H1 (cell line): ENCODE measurements around the gene CAB39L. TPM values are rescaled to one million over a fixed set of nuclear protein-coding genes. Genes with fewer than 3 reads are reported as not detected.

ENCODE experiments used
- ASH2L ChIP-seq: fragments of 200-600, 300-600 bp; sonication (generic); IDR thresholded peaks from one replicate; pipeline ENCODE4 v1.7.1; 2017; ENCODE audit warnings: low read length
- CEBPB ChIP-seq: IDR thresholded peaks from 2 replicates; pipeline ENCODE4 v1.6.1; 2012; ENCODE audit warnings: low read depth, low read length
- CHD1 ChIP-seq: IDR thresholded peaks from 2 replicates; pipeline ENCODE4 v1.6.1; 2012; ENCODE audit warnings: low read depth, low read length, improper control_type of control experiment
- CREB1 ChIP-seq: IDR thresholded peaks from 2 replicates; pipeline ENCODE4 v1.6.1; 2012; ENCODE audit warnings: inconsistent platforms
- GTF2F1 ChIP-seq: IDR thresholded peaks from 2 replicates; pipeline ENCODE4 v1.6.1; 2012; ENCODE audit warnings: low read depth, low read length, improper control_type of control experiment, borderline replicate concordance
- HDAC2 ChIP-seq, 2 experiments: fragments of 300-600 bp in 1 of 2; sonication (generic) in 1 of 2; IDR thresholded peaks; 2 replicates each; pipeline ENCODE4 v1.6.1; 2011 to 2012; ENCODE audit warnings: low read depth in 2 of 2, low read length in 2 of 2, mild to moderate bottlenecking in 2 of 2, moderate library complexity in 2 of 2, borderline replicate concordance in 1 of 2, inconsistent platforms in 1 of 2
- POU5F1 ChIP-seq: IDR thresholded peaks from 2 replicates; pipeline ENCODE4 v1.6.1; 2011; ENCODE audit warnings: low read depth, mild to moderate bottlenecking, low read length, moderate library complexity
- SAP30 ChIP-seq: fragments of 300-600 bp; sonication (generic); IDR thresholded peaks from 2 replicates; pipeline ENCODE4 v1.7.1; 2012; ENCODE audit warnings: low read length, moderate library complexity, mild to moderate bottlenecking, inconsistent platforms; ENCODE audit not compliant: insufficient read depth, insufficient replicate concordance
- SP1 ChIP-seq: IDR thresholded peaks from 2 replicates; pipeline ENCODE4 v1.6.1; 2011; ENCODE audit warnings: low read depth, low read length
- polyA plus RNA-seq, 7 experiments: library from polyadenylated mRNA; depleted of rRNA in 3 of 7; stranded (reverse) in 5 of 7; unstranded in 2 of 7; fragments of >200 nt in 5 of 7; fragments of 200-250 nt in 2 of 7; gene quantifications; 1 replicate in 5 of 7; 2 replicates in 1 of 7; 4 replicates in 1 of 7; pipeline versions ENCODE4 v1.2.1 to v1.2.3, GENCODE V29; 2011 to 2013; ENCODE audit warnings: missing spikeins in 2 of 7, mixed read lengths in 2 of 7
- total RNA-seq: library from RNA; stranded (reverse); fragmentation: NEBNext Ultra II Directional; extraction: Animal tissue kit (Norgen Biotek cat#: 25700); gene quantifications from 2 replicates; pipeline ENCODE4 v1.2.1, GENCODE V29; 2021
- TF ChIP-seq, protein P1 (sequence below): IDR thresholded peaks from 2 replicates; pipeline ENCODE4 v1.6.1; 2011; ENCODE audit warnings: low read length, improper control_type of control experiment

CAB39L gene
- total and polyA plus RNA-seq, 2 of the 8 experiments (the other 6 are each of a cell fraction or from before 2014, with no cell fraction given), result 2.5 to 4.8 TPM

DNA sequence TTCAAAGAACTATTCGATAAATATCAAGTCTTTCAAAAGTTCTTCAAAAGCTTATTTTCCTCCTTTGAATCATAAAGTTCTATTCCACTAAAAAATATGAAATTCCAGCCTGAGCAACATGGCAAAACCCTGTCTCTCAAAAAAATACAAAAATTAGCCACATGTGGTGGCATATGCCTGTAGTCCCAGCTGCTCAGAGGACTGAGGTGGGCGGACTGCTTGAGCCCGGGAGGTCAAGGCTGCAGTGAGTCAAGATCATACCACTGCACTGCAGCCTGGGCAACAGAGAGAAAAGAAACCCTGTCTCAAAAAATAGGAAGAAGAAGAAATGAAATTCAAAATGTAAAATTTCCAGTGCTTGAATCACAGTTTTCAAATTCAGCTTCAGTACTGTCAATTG lies 24.6 kb downstream of the CAB39L start (continued):
- TF ChIP-seq SAP30, result no peak
- no peak for TF ChIP-seq ASH2L
- no peak for TF ChIP-seq POU5F1
- no peak for TF ChIP-seq CHD1
- no peak for TF ChIP-seq CEBPB
- TF ChIP-seq CREB1, result no peak
- no peak for TF ChIP-seq HDAC2 (IDR thresholded peaks at IDR 0.05; ENCODE audit: borderline replicate concordance in 1 of 2, low read depth in 2 of 2, low read length in 2 of 2)
- no peak for TF ChIP-seq GTF2F1
- TF ChIP-seq, protein P1, sequence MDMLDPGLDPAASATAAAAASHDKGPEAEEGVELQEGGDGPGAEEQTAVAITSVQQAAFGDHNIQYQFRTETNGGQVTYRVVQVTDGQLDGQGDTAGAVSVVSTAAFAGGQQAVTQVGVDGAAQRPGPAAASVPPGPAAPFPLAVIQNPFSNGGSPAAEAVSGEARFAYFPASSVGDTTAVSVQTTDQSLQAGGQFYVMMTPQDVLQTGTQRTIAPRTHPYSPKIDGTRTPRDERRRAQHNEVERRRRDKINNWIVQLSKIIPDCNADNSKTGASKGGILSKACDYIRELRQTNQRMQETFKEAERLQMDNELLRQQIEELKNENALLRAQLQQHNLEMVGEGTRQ, result no peak
- TF ChIP-seq SP1, result no peak
